HepG2 (cell line): ENCODE results near the gene GRB7. TPM values are rescaled to one million over a fixed set of nuclear protein-coding genes. Genes with fewer than 3 reads are reported as not detected.

Experiments
- AGO2 ChIP-seq: fragments of 200-400 bp; formaldehyde crosslinking; optimal IDR thresholded peaks from 2 replicates; pipeline ENCODE3; 2017; ENCODE audit warnings: mild to moderate bottlenecking, low read depth, low read length, moderate library complexity
- ARID4A ChIP-seq: sonication (generic); formaldehyde crosslinking; IDR thresholded peaks from 2 replicates; pipeline ENCODE4 v1.5.0; 2020; ENCODE audit warnings: mild to moderate bottlenecking, missing genetic modification reagents, borderline replicate concordance
- DRAP1 ChIP-seq: IDR thresholded peaks from 2 replicates; pipeline ENCODE4 v1.6.1; 2016; ENCODE audit warnings: missing genetic modification reagents, missing compliant biosample characterization
- GABPA ChIP-seq, 2 experiments: IDR thresholded peaks; 2 replicates each; pipeline ENCODE4 v1.6.1; 2011 to 2016; ENCODE audit warnings: low read depth in 2 of 2, low read length in 1 of 2, missing biosample characterization in 1 of 2, missing genetic modification characterization in 1 of 2
- HMGXB3 ChIP-seq: sonication (generic); formaldehyde crosslinking; IDR thresholded peaks from 2 replicates; pipeline ENCODE4 v1.4.0; 2020; ENCODE audit warnings: missing genetic modification reagents, borderline replicate concordance
- KAT8 ChIP-seq: IDR thresholded peaks from 2 replicates; pipeline ENCODE4 v1.6.1; 2016; ENCODE audit warnings: missing genetic modification reagents, missing compliant biosample characterization
- NONO ChIP-seq, 2 experiments: fragments of 450-650 bp in 1 of 2; sonication (generic) in 1 of 2; formaldehyde crosslinking in 1 of 2; IDR thresholded peaks in 1 of 2; conservative IDR thresholded peaks in 1 of 2; 2 replicates each; pipeline versions ENCODE4 v1.6.1 to v1.8.0; 2017 to 2022; ENCODE audit warnings: mild to moderate bottlenecking in 1 of 2, missing genetic modification reagents in 1 of 2, moderate library complexity in 1 of 2
- PRDM4 ChIP-seq: sonication (generic); formaldehyde crosslinking; IDR thresholded peaks from 2 replicates; pipeline ENCODE4 v1.9.0; 2021; ENCODE audit warnings: missing genetic modification reagents, borderline replicate concordance
- SP1 ChIP-seq, 2 experiments: fragments of 450-650 bp in 1 of 2; sonication (generic) in 1 of 2; formaldehyde crosslinking in 1 of 2; IDR thresholded peaks; 2 replicates each; pipeline versions ENCODE4 v1.4.0 to v1.6.1; 2016 to 2020; ENCODE audit warnings: missing genetic modification reagents in 1 of 2
- ZBTB33 ChIP-seq: sonication (generic); formaldehyde crosslinking; IDR thresholded peaks from 2 replicates; pipeline ENCODE4 v1.4.0; 2020; ENCODE audit warnings: missing genetic modification reagents
- ZNF207 ChIP-seq: fragments of 450-650 bp; IDR thresholded peaks from 2 replicates; pipeline ENCODE4 v1.6.1; 2016; ENCODE audit warnings: antibody characterized with exemption, borderline replicate concordance
- ZNF335 ChIP-seq: sonication (generic); formaldehyde crosslinking; IDR thresholded peaks from 2 replicates; pipeline ENCODE4 v1.4.0; 2020; ENCODE audit warnings: missing genetic modification reagents
- polyA plus RNA-seq, 8 experiments: library from polyadenylated mRNA; depleted of rRNA in 3 of 8; stranded (reverse) in 7 of 8; unstranded in 1 of 8; fragments of >200 nt; fragmentation: Illumina TruSeq in 4 of 8; extraction: Trizol in 4 of 8; gene quantifications; 2 replicates each; pipeline versions ENCODE4 v1.2.1 to v1.2.3, GENCODE V29; 2011 to 2016; ENCODE audit warnings: low read depth in 4 of 8, missing spikeins in 1 of 8, mixed read lengths in 1 of 8; ENCODE audit not compliant: insufficient read depth in 1 of 8
- total RNA-seq, 5 experiments: library from RNA; depleted of rRNA; stranded (reverse); fragments of >200 nt; fragmentation: Illumina TruSeq; extraction: Trizol; gene quantifications; 2 replicates each; pipeline ENCODE4 v1.2.3, GENCODE V29; 2016; ENCODE audit warnings: low read depth in 1 of 5

Gene GRB7
- total and polyA plus RNA-seq, 2 of the 13 experiments (the other 11 are each of a cell fraction or from before 2014, with no cell fraction given), result 60.2 to 77.7 TPM

GRCh38 chr17:39699818-39700147 is 38.0 kb upstream of the GRB7 start, which contains the start of gene ERBB2 (continued):
- no peak for TF ChIP-seq ZBTB33
- no peak for TF ChIP-seq SP1 (IDR thresholded peaks at IDR 0.05)
- no peak for TF ChIP-seq SP1 (CRISPR knock-in tag; IDR thresholded peaks at IDR 0.05)
- TF ChIP-seq AGO2, result no peak
- TF ChIP-seq DRAP1 (CRISPR knock-in tag), result peak; percentile 89
- TF ChIP-seq ZNF335, result no peak
- no peak for TF ChIP-seq GABPA (IDR thresholded peaks at IDR 0.05; ENCODE audit: low read depth, low read length)
- TF ChIP-seq GABPA (CRISPR knock-in tag; IDR thresholded peaks at IDR 0.05; ENCODE audit: low read depth), result no peak
- TF ChIP-seq ARID4A, result 0 out of 2 replicates have a peak, but pooled peaks have one; percentile 15
- TF ChIP-seq KAT8 (CRISPR knock-in tag), result peak; percentile 36; the same call in 1 of the 2 replicates
- TF ChIP-seq ZNF207, result no peak
- no peak for TF ChIP-seq PRDM4 (CRISPR knock-in tag)
- no peak for TF ChIP-seq HMGXB3 (CRISPR knock-in tag)
- no peak for TF ChIP-seq NONO (IDR thresholded peaks at IDR 0.05)
- peak; percentile 22; the same call in 1 of the 2 replicates for TF ChIP-seq NONO (CRISPR knock-in tag; conservative IDR thresholded peaks at IDR 0.05)
